ENCODE measurements around the gene CCDC159.
"Not testable (repeated sequence)": the region's sequence is repeated elsewhere in the genome, so short reads cannot be mapped to it uniquely, and the experiment has no call there.

GRCh38 chr19:11333838-11334237 is 12.5 kb upstream of the CCDC159 start:
- TF ChIP-seq POLR2A, POLR2AphosphoS5 (IDR thresholded peaks at IDR 0.05; ENCODE audit: low read depth, low read length): not testable (repeated sequence)
